ENCODE measurements around the gene RPP21. TPM values are rescaled to one million over a fixed set of nuclear protein-coding genes. Genes with fewer than 3 reads are reported as not detected.

The RPP21 gene
- total and polyA plus RNA-seq, 2 donors (not counting 1 experiment from before 2014, with no cell fraction given) = 16.7 to 30.2 TPM

GRCh38 chr6:30312676-30313321 is 32.2 kb upstream of the RPP21 start:
- H3K9ac ChIP-seq (ENCODE audit: insufficient read depth, low read length) = no peak overlapping the region
- DNase-seq (ENCODE audit: low read depth in 2 of 2) = no peak
- TF ChIP-seq CTCF (conservative IDR thresholded peaks at IDR 0.05 in 1 of 2, IDR thresholded peaks at IDR 0.05 in 1 of 2; ENCODE audit: low read depth in 1 of 2, low read length in 2 of 2) = no peak
- no peak for TF ChIP-seq EZH2 (IDR thresholded peaks at IDR 0.05; ENCODE audit: low read length, missing control alignments)
- no peaks in the 10 kb centered on the region for H3K27me3 ChIP-seq (ENCODE audit: control insufficient read depth, insufficient read depth, low read length)
- no peak overlapping the region for H2AFZ ChIP-seq (ENCODE audit: low read length)
- H3K4me3 ChIP-seq (replicated peaks in 1 of 4; ENCODE audit: control extremely low read depth in 1 of 4, insufficient read depth in 1 of 4, low read depth in 3 of 4, low read length in 4 of 4) = no peak overlapping the region
- H3K79me2 ChIP-seq (ENCODE audit: control insufficient read depth, insufficient read depth, low read length) = peaks cover 45% of the 10 kb centered on the region
- no peak overlapping the region for H3K27ac ChIP-seq (ENCODE audit: insufficient read depth, low read length)
- H3K9me3 ChIP-seq (ENCODE audit: control insufficient read depth, insufficient read depth, low read depth, low read length) = no peaks in the 10 kb centered on the region
- H3K36me3 ChIP-seq (ENCODE audit: control insufficient read depth, insufficient read depth, low read length) = no peaks in the 10 kb centered on the region
- H4K20me1 ChIP-seq (ENCODE audit: control insufficient read depth, extremely low read depth, insufficient read depth, low read length) = no peaks in the 10 kb centered on the region
- no peaks in the 10 kb centered on the region for H3K4me1 ChIP-seq (ENCODE audit: control insufficient read depth, extremely low read depth, insufficient read depth, low read length)
- no peak overlapping the region for H3K4me2 ChIP-seq (ENCODE audit: extremely low read depth, insufficient read depth, low read length)

GRCh38 chr6:30315156-30315555 is 29.8 kb upstream of the RPP21 start:
- Histone ChIP-seq H3K4me1 (ENCODE audit: control insufficient read depth, extremely low read depth, insufficient read depth, low read length) (no peaks in the 10 kb centered on the region), H3K9ac (ENCODE audit: insufficient read depth, low read length) (no peak overlapping the region), H3K36me3 (ENCODE audit: control insufficient read depth, insufficient read depth, low read length) (no peaks in the 10 kb centered on the region), H3K27ac (ENCODE audit: insufficient read depth, low read length) (no peak overlapping the region), H3K27me3 (ENCODE audit: control insufficient read depth, insufficient read depth, low read length) (no peaks in the 10 kb centered on the region), H3K4me2 (ENCODE audit: extremely low read depth, insufficient read depth, low read length) (no peak overlapping the region), H4K20me1 (ENCODE audit: control insufficient read depth, extremely low read depth, insufficient read depth, low read length) (no peaks in the 10 kb centered on the region), H2AFZ (ENCODE audit: low read length) (no peak overlapping the region), H3K4me3 (replicated peaks in 1 of 4; ENCODE audit: control extremely low read depth in 1 of 4, insufficient read depth in 1 of 4, low read depth in 3 of 4, low read length in 4 of 4) (no peak overlapping the region), H3K9me3 (ENCODE audit: control insufficient read depth, insufficient read depth, low read depth, low read length) (no peaks in the 10 kb centered on the region), H3K79me2 (ENCODE audit: control insufficient read depth, insufficient read depth, low read length) (peaks cover 53% of the 10 kb centered on the region)
- no peak for TF ChIP-seq CTCF (conservative IDR thresholded peaks at IDR 0.05 in 1 of 2, IDR thresholded peaks at IDR 0.05 in 1 of 2; ENCODE audit: low read depth in 1 of 2, low read length in 2 of 2)
- no peak for TF ChIP-seq EZH2 (IDR thresholded peaks at IDR 0.05; ENCODE audit: low read length, missing control alignments)
- no peak for DNase-seq (ENCODE audit: low read depth in 2 of 2)

GRCh38 chr6:30317913-30318589 is 26.9 kb upstream of the RPP21 start:
- DNase-seq (ENCODE audit: low read depth in 2 of 2) = no peak
- Histone ChIP-seq H3K4me3 (replicated peaks in 1 of 4; ENCODE audit: control extremely low read depth in 1 of 4, insufficient read depth in 1 of 4, low read depth in 3 of 4, low read length in 4 of 4) (no peak overlapping the region), H3K4me1 (ENCODE audit: control insufficient read depth, extremely low read depth, insufficient read depth, low read length) (peaks cover 2% of the 10 kb centered on the region), H3K36me3 (ENCODE audit: control insufficient read depth, insufficient read depth, low read length) (peaks cover 3% of the 10 kb centered on the region), H3K9ac (ENCODE audit: insufficient read depth, low read length) (no peak overlapping the region), H2AFZ (ENCODE audit: low read length) (no peak overlapping the region), H3K27ac (ENCODE audit: insufficient read depth, low read length) (no peak overlapping the region), H3K4me2 (ENCODE audit: extremely low read depth, insufficient read depth, low read length) (no peak overlapping the region), H3K27me3 (ENCODE audit: control insufficient read depth, insufficient read depth, low read length) (no peaks in the 10 kb centered on the region), H3K79me2 (ENCODE audit: control insufficient read depth, insufficient read depth, low read length) (peaks cover 67% of the 10 kb centered on the region), H4K20me1 (ENCODE audit: control insufficient read depth, extremely low read depth, insufficient read depth, low read length) (peaks cover 1% of the 10 kb centered on the region), H3K9me3 (ENCODE audit: control insufficient read depth, insufficient read depth, low read depth, low read length) (no peaks in the 10 kb centered on the region)
- no peak for TF ChIP-seq EZH2 (IDR thresholded peaks at IDR 0.05; ENCODE audit: low read length, missing control alignments)
- TF ChIP-seq CTCF (conservative IDR thresholded peaks at IDR 0.05 in 1 of 2, IDR thresholded peaks at IDR 0.05 in 1 of 2; ENCODE audit: low read depth in 1 of 2, low read length in 2 of 2) = no peak

Data from fibroblast of lung (primary cell).